CD4-positive, alpha-beta T cell (primary cell): ENCODE measurements around the gene PBX4. TPM values are rescaled to one million over a fixed set of nuclear protein-coding genes. Genes with fewer than 3 reads are reported as not detected.

Experiments
- ATAC-seq: fragments of 200-7000 bp; cut with Tn5 transposase; one replicate; pipeline ENCODE4 v1.10.0; 2022; ENCODE audit warnings: mild to moderate bottlenecking; ENCODE audit not compliant: poor library complexity
- CTCF ChIA-PET: fragments of 350-600 bp; sonication (Branson Sonifier 250); formaldehyde crosslinking; loops from one replicate; lab custom pipeline; 2021; ENCODE audit warnings: antibody characterized with exemption, inconsistent platforms; lab: Charles Lee
- POLR2A ChIA-PET: fragments of 350-600 bp; sonication (Branson Sonifier 250); formaldehyde crosslinking; loops from one replicate; lab custom pipeline; 2021; ENCODE audit warnings: antibody characterized with exemption, inconsistent platforms; lab: Charles Lee
- DNase-seq, 14 experiments: peaks; one replicate each; pipeline ENCODE4 v3.0.0-alpha.2; 2013 to 2020; ENCODE audit warnings: mixed read lengths in 2 of 14
- H3K27ac ChIP-seq, 2 donors: one replicate each; pipeline versions ENCODE4 v1.5.1 to v1.7.0; 2013; ENCODE audit warnings: low read length in 2 of 2, low read depth in 1 of 2, mild to moderate bottlenecking in 1 of 2
- H3K27me3 ChIP-seq, 2 experiments: 1 replicate in 1 of 2; 2 replicates in 1 of 2; pipeline versions ENCODE4 v1.6.1 to v1.7.0; 2013; ENCODE audit warnings: low read length in 2 of 2, control low read depth in 1 of 2, mild to moderate bottlenecking in 1 of 2, moderate library complexity in 1 of 2; ENCODE audit not compliant: insufficient read depth in 2 of 2, control insufficient read depth in 1 of 2
- H3K36me3 ChIP-seq: one replicate; pipeline ENCODE4 v1.6.1; 2013; ENCODE audit warnings: low read length, control low read depth; ENCODE audit not compliant: insufficient read depth
- H3K4me1 ChIP-seq: one replicate; pipeline ENCODE4 v1.6.1; 2013; ENCODE audit warnings: low read length, control low read depth; ENCODE audit not compliant: insufficient read depth
- H3K4me3 ChIP-seq: one replicate; pipeline ENCODE4 v1.5.1; 2013; ENCODE audit warnings: mild to moderate bottlenecking, low read length, moderate library complexity
- H3K9me3 ChIP-seq, 2 experiments: 1 replicate in 1 of 2; 2 replicates in 1 of 2; pipeline versions ENCODE4 v1.6.1 to v1.7.0; 2013; ENCODE audit warnings: low read length in 2 of 2, mild to moderate bottlenecking in 2 of 2, control low read depth in 1 of 2, moderate library complexity in 1 of 2; ENCODE audit not compliant: control insufficient read depth in 1 of 2, insufficient read depth in 1 of 2
- H3K27ac Mint-ChIP-seq: one replicate; pipeline ENCODE4 v1.8.0; 2020; ENCODE audit warnings: mixed read lengths
- H3K27me3 Mint-ChIP-seq: one replicate; pipeline ENCODE4 v1.8.0; 2021; ENCODE audit warnings: mixed read lengths
- H3K36me3 Mint-ChIP-seq: one replicate; pipeline ENCODE4 v1.8.0; 2021; ENCODE audit warnings: low read depth, mixed read lengths
- H3K4me1 Mint-ChIP-seq: one replicate; pipeline ENCODE4 v1.8.0; 2021; ENCODE audit warnings: low read depth, mixed read lengths
- H3K4me3 Mint-ChIP-seq: one replicate; pipeline ENCODE4 v1.8.0; 2020; ENCODE audit warnings: mild to moderate bottlenecking, mixed read lengths
- H3K9me3 Mint-ChIP-seq: one replicate; pipeline ENCODE4 v1.8.0; 2020; ENCODE audit warnings: mixed read lengths
- intact Hi-C, 2 experiments: fragments of 100-400 bp; cut with DNase I in 1 of 2; cut with micrococcal nuclease in 1 of 2; formaldehyde crosslinking; loops; one replicate each; pipeline versions ENCODE4 v1.15.1 to v1.9.0; 2023 to 2025; cut with DNase I, micrococcal nuclease
- total RNA-seq, 174 experiments: library from RNA in 2 of 174; stranded (reverse) in 2 of 174; gene quantifications; one replicate each; pipeline ENCODE4 v1.2.3 and lab custom pipeline; 2021 to 2026
- TF ChIP-seq, protein P1 (sequence below): fragments of 200-600 bp; IDR thresholded peaks from one replicate; pipeline ENCODE4 v1.8.0; 2022; ENCODE audit warnings: antibody characterized with exemption, mild to moderate bottlenecking

The PBX4 gene
- total RNA-seq, 2 experiments from 2014 or later, result 50.1 to 51.8 TPM

- peaks cover 37% of the 10 kb centered on the region for H3K4me1 ChIP-seq
- Mint-ChIP-seq H3K36me3 (peaks cover 52% of the 10 kb centered on the region), H3K9me3 (no peaks in the 10 kb centered on the region), H3K27me3 (no peaks in the 10 kb centered on the region), H3K27ac (peak overlapping the region; percentile 91), H3K4me3 (peak overlapping the region; percentile 99), H3K4me1 (peaks cover 28% of the 10 kb centered on the region)
- no peaks in the 10 kb centered on the region for H3K27me3 ChIP-seq
- CTCF ChIA-PET, result interaction anchor here (1.0 kb wide), 2 partner anchors 21 to 72 kb away, joined by 4 to 7 read pairs; no protein-coding TSS in a partner anchor
- H3K4me3 ChIP-seq, result peak overlapping the region; percentile 84
- POLR2A ChIA-PET, result interaction anchor here (0.7 to 2.5 kb wide), 17 partner anchors 8 to 239 kb away, joined by 3 to 17 read pairs (median 4); partner anchors contain the start of genes ATP13A1, GMIP, PBX4 and TSSK6
- TF ChIP-seq, protein P1, sequence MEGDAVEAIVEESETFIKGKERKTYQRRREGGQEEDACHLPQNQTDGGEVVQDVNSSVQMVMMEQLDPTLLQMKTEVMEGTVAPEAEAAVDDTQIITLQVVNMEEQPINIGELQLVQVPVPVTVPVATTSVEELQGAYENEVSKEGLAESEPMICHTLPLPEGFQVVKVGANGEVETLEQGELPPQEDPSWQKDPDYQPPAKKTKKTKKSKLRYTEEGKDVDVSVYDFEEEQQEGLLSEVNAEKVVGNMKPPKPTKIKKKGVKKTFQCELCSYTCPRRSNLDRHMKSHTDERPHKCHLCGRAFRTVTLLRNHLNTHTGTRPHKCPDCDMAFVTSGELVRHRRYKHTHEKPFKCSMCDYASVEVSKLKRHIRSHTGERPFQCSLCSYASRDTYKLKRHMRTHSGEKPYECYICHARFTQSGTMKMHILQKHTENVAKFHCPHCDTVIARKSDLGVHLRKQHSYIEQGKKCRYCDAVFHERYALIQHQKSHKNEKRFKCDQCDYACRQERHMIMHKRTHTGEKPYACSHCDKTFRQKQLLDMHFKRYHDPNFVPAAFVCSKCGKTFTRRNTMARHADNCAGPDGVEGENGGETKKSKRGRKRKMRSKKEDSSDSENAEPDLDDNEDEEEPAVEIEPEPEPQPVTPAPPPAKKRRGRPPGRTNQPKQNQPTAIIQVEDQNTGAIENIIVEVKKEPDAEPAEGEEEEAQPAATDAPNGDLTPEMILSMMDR, result no peak
- H3K27ac ChIP-seq, result peak overlapping the region; percentile 52 to 83
- intact Hi-C loops, result loop anchor here in 1 of 2 experiments (5.0 kb wide), 2 partner anchors 94 to 331 kb away; no protein-coding TSS in a partner anchor
- H3K36me3 ChIP-seq, result peaks cover 37% of the 10 kb centered on the region
- no peak for ATAC-seq
- H3K9me3 ChIP-seq, result no peaks in the 10 kb centered on the region
- DNase-seq, result peak in 1 of 14 experiments; percentile 39
These were observed 8.3 kb upstream of the PBX4 start for GRCh38 chr19:19626516-19627472.

DNA sequence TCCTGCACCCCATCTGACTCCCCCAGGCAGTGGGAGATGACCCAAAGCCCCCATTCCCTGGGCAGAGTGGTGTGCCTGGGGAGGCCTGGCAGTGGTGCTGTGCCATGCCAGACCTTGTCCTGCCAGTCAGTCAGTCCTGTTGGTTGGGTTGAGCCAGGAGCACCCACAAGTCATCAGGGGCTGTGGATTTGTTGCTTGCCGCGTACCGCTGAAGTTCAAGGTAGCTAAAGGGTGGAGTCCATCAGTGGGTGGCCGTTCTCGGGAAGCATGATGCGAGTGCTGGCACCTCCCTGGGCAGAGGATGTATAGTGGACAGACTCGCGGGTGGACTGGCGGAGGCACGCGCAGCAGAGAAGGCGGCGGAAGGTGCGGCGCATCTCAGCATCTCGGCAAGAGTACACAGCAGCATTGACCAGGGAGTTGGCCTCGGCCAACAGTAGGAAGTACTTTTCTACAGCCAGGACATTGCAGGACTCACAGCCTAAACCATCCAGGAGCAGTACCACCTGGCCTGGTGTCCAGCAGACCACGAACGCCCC, 5.6 kb upstream of the PBX4 start:
- Mint-ChIP-seq H3K27me3 (no peaks in the 10 kb centered on the region), H3K4me1 (peaks cover 34% of the 10 kb centered on the region), H3K36me3 (peaks cover 39% of the 10 kb centered on the region), H3K4me3 (peak overlapping the region; percentile 18), H3K9me3 (no peaks in the 10 kb centered on the region), H3K27ac (no peak overlapping the region)
- Histone ChIP-seq H3K9me3 (no peaks in the 10 kb centered on the region), H3K36me3 (peaks cover 17% of the 10 kb centered on the region), H3K4me3 (no peak overlapping the region), H3K27ac (no peak overlapping the region), H3K4me1 (peaks cover 42% of the 10 kb centered on the region), H3K27me3 (no peaks in the 10 kb centered on the region)
- ATAC-seq (no peak), DNase-seq (peak in 1 of 14 experiments; percentile 19)
- intact Hi-C loops, result no loop called here
- CTCF ChIA-PET, result interaction anchor here (1.0 kb wide), 1 partner anchor 92 kb away, joined by 4 read pairs; no protein-coding TSS in a partner anchor
- TF ChIP-seq, protein P1, result no peak
- POLR2A ChIA-PET, result interaction anchor here (0.7 kb wide), 1 partner anchor 10 kb away, joined by 3 read pairs; no protein-coding TSS in a partner anchor

DNA sequence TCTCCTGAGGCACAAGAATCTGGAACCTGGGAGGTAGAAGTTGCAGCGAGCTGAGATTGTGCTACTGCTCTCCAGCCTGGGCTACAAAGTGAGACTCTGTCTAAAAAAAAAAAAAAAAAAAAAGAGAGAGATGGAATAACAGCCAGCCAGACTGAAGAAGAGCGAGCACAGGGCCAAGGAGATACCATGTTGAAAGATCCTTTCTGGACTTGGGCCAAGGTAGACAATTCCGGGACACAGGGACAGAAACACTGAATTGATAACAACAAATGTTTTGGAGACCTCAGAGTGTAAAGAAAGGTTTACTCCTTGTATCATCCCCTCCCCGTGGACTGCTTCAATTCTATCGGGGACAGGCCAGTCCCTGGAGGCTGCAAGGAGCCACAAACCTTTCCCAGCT, 4.9 kb upstream of the PBX4 start:
- Histone ChIP-seq H3K27me3 (no peaks in the 10 kb centered on the region), H3K36me3 (peaks cover 17% of the 10 kb centered on the region), H3K4me1 (peaks cover 41% of the 10 kb centered on the region), H3K4me3 (no peak overlapping the region), H3K27ac (no peak overlapping the region), H3K9me3 (no peaks in the 10 kb centered on the region)
- H3K4me1 Mint-ChIP-seq, result peaks cover 35% of the 10 kb centered on the region
- ATAC-seq, result no peak
- H3K27ac Mint-ChIP-seq, result no peak overlapping the region
- TF ChIP-seq, protein P1, result no peak
- H3K9me3 Mint-ChIP-seq, result no peaks in the 10 kb centered on the region
- intact Hi-C loops, result no loop called here
- peak overlapping the region; percentile 4 for H3K4me3 Mint-ChIP-seq
- peaks cover 39% of the 10 kb centered on the region for H3K36me3 Mint-ChIP-seq
- ChIA-PET POLR2A (interaction anchor here (0.9 kb wide), 1 partner anchor 21 kb away, joined by 3 read pairs; no protein-coding TSS in a partner anchor), CTCF (interaction anchor here (1.0 kb wide), 1 partner anchor 91 kb away, joined by 4 read pairs; no protein-coding TSS in a partner anchor)
- H3K27me3 Mint-ChIP-seq, result no peaks in the 10 kb centered on the region
- DNase-seq, result no peak
